ENCODE data around the gene ETS1.
A peak's percentile ranks its signal among the peaks of the same experiment; 100 is the strongest.

The ETS1 gene

DNA sequence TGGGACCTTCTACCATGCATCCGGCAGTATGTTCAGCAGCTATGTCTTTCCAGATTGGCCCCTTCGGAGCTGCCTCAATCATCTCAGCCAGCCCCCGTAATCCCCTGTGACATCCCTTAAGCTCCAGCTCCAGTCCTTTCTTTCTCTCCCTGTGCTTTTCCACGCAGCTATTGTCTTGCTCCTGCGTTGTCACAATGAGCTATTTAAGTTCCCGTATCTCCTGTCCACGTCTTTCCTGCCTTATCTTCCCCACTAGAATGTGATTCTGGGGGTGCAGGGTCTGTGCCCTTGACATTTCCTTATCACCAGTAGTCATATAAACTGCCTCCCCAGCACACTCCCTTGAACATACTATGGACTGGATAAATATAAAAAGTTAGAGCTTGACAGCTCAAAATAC is 5.1 kb upstream of the ETS1 start:
- no peak for DNase-seq

DNA sequence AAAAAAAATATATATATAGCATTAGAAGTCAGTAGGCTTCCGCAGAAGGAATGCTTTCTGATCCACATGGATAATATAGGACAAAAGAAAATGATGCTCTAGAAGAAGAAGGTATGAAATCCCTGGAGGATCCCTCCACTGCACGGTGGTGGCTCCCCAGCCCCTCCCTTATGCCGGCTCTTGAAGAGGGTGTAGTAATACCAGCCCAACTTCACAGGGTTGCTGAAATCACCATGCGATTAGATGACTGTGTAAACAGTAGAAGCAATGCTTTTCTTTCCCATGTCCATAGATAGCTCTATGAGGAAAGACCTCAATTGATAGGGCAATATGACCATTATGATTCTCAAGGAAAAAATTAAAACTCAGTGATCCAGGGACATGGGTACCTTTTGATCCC is 3.2 kb upstream of the ETS1 start:
- DNase-seq = no peak

DNA sequence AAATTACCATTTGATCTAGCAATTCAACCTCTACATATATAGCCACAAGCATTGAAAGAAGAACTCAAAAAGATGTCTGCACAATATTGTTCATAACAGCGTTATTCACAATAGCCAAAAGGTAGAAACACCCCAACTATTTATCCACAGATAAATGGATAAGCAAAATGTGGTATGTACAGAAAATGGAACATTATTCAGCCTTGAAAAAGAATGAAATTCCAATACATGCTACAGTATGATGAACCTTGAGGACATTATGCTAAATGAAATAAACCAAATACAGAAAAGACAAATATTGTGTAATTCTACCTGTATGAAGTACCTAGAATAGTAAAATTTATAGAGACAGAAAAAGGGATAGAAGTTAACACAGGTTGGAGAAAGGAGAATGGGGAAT is 2.6 kb upstream of the ETS1 start:
- no peak for DNase-seq

DNA sequence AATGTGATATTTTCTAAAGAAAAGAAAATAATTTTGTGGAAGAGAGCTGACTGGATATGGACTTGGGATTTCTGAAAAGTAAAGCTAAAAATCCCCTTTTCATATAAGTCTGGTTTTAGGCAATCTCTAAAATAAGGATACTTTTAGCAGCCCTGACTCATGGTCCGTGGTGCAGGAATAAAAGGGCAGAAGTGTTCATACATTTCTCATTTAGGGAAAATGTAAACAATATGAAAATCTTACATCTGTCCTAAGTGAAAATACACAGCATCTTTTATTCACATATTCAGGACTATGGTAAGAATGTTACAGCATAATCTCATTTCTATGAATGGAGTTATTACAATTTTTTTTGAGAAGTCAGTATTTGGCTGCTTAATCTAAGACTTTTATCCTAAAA is 735 bp upstream of the ETS1 start:
- DNase-seq = no peak

DNA sequence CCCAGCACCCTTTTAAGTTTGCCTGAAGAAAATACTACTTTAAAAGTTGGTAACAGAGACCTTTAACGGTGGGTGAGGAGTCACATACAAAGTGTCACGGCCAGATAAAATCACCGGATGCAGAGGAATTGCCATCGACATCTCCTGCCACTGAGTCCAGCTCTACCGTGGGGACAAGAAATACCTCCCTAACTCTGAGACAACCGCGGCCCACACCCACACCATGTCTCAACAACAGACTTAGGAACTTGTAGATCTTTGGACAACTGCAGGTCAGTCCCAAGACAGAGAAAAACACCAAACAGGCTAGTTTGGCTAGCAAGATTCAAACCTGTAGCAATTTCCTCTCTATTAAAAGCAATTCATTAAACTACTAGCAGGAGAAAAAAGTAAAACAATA is 669 bp downstream of the ETS1 start:
- DNase-seq = no peak

DNA sequence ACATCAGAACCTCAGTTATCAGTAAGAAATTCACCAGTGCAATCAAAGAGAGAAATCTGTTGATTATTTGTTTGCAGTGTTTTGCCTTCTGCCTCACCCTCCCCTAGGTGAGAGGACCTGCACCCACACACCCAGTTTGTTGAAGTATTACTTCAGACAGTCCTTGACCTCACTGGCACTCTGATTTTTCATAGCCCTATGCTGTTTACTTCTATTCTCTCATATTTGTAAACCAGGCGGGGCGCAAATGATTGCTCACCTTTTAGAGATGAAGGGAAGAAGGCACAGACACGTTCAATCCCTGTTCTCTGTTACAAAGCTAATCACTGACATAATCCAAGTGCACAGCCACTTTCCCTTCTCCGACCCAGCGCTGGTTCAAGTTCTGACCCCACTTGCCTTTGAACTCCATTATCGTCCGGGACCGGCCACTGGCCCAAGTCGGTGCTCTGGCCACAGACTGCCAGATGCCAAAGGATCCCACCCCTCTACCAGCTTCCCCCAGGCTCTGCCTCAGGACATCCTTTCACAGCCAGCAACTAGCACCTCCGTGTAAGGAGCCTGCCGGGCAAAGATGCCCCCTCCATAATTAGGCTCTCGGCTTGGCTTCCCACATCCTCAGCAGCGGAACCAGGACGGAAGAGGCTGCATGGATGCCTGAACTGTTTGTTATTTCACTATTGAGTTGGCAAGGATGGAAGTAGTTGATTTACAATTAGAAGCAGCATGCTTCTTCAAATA is 1.7 kb downstream of the ETS1 start:
- DNase-seq = no peak

DNA sequence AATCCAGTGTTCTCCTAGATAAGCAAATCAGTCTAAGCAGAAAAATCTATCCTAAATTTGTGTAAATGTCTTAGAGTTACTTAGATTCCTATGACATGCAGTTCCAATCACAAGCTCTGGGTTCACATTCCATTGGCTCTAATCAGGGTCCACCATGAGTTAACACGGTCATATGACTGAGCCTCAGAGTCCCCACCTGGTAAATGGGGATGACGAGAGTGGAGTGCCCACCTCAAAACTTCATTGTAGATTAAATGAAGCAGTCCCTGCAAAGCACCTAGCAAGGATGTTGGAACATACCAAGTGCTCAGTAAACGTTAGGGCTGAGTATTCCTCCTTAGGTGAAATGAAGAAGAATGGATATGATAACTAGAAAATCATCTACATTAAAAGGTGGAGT is 3.1 kb downstream of the ETS1 start:
- DNase-seq = no peak

DNA sequence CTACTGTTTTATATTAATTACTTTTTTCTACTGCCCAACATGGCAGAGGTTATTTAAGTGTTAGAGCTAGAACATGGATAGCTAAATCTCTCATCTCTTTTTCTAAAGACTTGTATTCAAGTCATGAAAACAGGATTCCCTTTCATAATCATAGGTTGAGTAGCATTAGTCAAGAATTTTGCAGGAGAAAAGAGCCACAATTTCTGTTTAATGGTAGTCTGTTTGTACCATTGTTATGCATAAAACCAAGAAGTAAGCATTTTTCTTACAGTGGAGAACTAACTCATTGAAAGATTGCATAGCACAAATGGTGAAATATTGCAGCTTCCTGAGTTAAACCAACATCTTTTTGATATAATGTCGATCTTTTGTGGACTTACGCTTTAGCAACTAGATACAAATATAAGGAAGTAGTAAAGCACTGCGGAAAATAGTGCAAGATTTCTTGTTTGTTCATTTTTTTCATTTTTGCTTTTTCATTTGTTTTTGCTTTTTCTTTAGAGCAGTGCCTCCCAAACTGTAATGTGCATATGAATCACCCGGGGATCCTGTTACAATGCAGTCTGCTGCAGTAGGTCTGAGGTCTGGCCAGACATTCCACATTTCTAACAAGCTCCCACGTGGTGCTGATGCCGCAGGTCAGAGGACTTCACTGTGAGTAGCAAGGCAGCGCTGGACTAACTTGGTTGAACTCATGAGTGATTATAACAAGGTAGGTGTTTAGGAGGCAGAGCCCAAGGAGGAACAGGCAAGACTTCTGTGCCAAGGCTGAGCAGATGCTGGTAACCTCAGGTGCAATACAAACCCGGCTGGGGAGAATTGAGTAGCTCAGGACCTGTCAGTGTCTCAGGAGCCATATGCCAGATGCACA is 4.6 kb downstream of the ETS1 start:
- no peak for DNase-seq

DNA sequence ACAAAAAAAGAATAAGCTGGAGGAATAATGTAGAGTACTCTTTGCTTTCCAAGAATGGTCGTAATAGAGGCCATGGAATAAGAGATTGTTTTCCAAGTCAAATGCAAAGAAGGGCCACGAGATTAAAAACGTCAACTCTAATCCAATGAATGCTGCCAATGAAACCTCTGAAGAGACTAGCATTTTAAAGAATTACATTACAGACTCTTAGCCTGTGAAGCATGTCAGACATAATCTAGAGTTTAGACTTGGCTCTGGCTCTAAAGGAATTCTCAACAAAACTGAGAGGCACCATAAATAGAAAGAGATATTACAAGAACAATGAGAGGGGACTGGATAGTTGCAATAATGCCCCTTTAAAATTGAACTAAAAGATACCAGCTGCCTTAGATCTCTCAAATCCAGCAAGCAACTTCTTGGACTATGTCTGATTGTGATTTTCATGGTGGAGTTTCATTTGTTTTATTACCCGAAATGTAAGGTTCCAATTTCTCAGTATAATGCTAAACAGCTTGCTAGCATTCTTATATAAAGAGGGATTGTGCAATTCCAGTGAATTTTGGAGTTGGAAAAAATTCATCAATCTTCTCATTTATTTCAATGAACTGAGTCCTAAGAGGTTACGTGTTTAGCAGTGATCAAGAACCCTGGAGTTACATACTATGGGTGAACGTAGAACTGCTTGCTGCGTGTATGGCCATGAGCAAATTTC is 5.6 kb downstream of the ETS1 start:
- DNase-seq = no peak

DNA sequence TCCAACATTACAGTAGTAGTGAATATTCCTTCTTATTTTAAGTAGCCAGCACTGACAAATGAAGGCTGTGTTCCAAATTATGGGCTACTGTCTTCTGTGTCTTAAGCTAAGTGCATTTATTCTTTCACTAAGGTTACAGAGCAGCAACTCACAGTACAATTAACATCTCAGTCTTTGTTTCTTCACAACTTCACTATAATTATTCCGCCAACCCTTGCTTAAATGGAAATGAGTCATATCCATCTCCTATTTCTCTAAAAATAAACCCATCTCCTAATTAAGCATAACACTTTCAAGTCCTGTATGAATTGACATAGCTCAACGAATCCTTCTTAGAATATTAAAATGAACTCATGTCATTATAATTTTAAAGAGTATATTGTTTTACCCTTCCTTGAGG is 6.7 kb downstream of the ETS1 start:
- no peak for DNase-seq

DNA sequence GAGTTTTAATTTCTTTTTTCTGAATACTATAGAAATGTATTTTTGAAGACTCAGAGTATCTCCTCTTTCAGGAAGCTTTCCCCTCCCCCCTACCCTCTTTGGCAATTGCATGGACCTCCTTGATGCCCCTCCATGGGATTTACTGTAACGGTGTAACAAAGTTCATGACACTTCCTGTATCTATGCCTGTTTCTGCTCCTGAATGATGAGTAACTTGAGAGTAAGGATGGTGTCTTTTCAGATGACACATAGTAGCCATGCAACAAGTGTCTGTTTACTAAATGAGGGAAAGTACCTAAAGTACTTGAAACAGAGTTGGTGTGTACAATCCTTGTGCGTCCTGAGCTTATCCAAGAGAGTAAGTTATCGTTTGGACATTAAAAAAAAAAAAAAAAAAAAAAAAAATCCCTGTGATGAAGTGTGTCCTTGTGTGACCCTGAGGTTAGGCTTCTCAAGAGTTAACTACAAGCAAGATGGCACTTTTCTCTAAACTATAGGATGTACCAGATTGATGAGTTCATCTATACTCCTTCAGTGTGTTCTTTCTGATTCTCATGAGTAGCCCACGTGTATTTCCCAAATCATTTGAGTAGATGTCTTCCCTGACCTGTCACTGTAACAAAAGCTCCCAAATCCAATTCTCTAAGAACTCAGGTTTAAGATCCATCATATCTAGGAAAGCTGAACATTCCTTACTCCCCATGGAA is 7.4 kb downstream of the ETS1 start:
- no peak for DNase-seq

DNA sequence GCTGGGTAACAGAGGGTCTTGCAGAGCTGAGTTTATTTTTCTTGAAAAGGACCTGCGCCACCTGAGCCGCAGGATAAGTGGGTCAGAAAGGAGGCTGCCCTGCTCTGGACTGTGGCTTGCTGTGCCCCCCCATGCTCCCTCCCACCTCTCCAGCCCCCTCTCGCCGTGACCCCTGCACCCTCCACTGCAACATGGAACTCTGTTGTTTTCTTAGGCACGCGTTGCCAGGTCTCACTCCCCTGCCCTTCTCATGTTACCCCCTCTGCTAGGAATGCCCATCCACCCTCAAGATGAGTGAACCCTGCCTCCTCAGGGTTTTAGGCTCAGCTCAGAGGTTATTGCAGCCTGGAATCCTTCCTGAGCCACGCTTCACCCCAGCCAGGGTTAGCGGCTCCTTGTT is 10.8 kb downstream of the ETS1 start:
- no peak for DNase-seq

DNA sequence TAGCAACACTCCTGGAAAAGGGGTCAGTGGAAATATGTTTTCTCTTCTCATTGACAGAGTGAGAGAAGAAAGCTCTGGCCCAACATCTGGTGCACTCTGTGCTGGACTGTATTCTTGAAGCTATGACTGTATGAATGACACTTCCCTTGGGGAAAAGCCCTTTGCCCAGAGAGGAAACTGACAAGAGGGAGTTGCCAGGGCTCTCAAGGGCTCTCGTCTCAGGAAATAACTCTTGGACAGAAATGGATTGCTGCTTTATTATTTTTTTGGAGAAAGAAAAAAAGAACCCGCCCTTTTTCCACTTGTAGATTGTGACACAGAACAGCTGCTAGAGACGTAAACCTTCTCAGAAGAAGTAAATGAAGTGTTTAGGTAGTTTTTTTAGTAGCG is 11.4 kb downstream of the ETS1 start:
- DNase-seq = peak; percentile 29

DNA sequence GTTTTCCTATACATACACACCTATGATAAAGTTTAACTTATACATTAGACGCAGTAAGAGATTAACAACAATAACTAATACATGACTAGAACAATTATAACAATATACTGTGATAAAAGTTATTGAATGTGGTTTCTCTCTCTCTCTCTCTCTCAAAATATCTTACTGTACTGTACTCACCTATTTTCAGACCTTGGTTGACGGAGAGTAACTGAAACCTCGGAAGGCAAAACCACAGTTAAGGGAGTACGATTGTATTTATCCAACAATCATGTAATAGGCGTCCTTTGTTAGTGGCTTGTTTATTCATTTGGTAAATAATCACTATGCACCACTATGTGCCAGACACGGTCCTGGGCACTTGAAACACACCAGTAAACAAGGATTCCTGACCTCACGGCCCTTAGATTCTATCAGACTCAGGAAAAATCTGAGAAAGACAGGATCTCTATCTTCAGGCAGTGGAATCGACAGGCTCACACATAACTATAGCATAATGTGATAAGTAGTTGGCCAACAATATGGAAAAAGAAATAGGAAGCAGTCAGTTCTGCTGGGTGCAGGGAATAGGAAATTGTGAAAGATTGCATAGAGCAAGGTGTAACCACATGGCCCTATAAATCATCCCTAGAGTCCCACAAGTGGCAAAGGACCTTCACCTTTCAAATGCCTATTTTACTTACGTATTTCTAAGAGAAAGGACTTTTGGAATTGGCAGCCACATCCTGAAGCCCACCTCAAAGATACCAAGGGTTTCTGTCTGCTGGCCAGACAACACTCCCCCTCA is 12.0 kb downstream of the ETS1 start:
- DNase-seq = no peak

DNA sequence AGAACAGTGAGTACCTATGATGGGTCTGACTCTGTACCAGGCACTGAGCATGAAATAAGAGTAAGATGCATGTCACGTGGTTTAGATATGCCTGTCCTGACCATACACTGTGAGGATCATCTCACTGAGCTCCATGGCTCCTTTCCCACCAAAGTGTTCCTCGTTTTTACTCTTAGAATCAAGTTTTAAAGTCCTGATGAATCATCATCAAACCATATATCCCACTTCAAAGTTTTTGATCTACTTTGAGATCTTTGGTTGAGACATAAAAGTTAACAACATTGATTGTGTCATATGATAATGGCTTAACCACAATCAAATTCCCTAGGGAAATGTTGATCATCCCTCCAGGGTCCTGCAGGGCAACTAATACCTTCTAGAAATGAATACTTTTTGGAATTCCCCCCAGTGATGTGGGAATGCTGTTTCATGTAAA is 12.8 kb downstream of the ETS1 start:
- no peak for DNase-seq

DNA sequence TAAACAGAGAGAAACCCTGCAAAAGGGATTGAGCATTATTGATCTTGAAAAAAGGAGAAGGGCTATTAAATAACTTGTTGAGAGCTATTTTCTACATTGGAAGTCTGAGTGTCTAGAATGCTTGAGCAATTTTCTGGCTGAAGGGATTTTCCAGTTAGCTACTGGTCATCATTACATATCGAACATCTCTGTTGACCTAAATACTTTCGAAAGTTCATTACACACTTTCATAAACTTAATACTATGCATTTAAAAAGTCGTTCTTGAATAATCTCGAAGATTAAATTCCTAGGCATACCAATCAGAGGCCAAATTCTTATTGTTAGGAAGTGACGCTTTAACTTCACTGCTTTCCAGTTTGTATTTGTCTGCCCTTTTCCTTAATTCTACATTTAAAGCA is 13.7 kb downstream of the ETS1 start:
- no peak for DNase-seq

DNA sequence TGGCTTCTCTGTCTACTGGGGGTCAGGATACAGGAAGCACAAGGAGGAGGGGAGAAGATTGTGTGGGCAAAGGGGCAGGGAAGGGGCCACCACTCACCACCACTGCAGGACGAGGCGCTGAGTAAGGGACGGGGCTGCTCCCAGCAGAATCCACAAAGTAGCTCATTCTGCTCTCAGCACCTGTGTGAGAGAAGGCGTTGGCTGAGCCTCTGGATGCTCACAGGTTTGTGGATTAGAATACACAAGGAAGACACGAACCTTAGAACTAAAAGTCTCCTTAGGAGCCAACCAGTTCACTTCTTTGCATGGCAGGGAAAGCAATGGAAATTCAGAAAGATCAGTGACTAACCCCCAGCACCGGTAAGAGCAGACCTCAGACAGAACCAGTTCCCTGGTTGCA is 14.4 kb downstream of the ETS1 start:
- DNase-seq = no peak

DNA sequence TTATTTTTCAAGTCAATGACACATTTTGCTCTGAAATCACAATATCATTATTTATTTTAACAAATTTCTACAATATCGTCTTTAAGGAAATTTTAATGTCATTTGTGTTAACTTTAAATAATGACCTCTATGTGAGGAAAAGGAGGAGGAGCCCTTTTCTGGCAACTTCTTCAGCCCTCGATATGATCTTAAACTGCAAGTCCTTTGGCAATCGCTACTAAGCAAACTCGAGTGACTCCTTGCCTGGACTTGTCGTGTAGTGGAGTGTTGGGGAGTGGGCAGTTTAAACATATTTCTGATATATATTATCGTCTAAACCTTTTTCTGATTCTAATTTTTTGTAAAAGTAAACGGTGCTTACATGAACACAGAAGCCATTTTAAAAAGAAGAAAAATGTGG is 16.7 kb downstream of the ETS1 start:
- no peak for DNase-seq

DNA sequence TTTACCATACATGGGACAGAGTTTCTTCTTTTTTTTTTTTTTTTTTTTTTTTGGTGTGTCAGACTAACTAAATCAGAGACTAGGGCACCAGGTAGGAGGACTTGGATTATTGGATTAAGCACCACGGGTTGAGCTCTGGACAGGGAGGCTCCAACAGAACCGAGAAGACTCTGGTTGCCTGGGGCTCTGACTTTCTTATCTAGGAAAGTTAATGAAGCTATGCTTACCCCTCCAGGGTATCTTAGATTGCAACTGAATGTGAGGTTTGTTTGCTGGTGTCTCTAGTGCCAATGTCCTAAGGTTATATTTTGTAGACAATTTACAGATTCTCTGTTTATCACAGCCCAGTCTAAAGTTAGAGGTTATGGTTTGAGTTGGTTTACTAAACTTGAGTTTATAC is 18.1 kb downstream of the ETS1 start:
- DNase-seq = no peak

DNA sequence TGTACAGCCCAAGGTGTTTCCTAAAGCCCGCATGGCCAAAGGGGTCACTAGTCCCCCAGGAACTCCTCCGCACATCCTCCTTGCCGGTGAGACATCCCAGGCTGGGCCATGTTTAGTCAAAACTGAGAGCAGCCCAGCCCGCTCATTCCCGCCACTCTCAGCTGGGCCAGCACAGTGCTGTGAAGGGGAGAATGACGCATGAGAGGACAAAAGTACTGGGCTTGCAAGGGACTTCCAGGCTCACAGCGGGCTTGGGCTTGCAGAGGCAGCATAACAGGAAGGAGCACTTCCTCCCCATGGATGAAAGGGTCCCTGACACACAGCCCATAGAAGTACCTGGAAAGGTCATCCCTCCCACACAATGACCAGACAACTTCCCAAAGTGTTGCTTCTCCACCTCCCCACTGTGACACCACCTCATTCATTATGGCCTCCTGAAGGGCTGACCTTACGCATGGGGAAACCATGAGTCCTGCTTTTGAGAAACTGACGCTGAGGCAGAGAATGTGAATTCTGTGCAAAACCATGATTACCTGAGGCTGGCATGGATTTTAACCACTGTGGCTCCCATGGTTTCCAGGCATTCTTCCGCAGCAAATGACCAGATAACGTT is 19.1 kb downstream of the ETS1 start:
- no peak for DNase-seq

DNA sequence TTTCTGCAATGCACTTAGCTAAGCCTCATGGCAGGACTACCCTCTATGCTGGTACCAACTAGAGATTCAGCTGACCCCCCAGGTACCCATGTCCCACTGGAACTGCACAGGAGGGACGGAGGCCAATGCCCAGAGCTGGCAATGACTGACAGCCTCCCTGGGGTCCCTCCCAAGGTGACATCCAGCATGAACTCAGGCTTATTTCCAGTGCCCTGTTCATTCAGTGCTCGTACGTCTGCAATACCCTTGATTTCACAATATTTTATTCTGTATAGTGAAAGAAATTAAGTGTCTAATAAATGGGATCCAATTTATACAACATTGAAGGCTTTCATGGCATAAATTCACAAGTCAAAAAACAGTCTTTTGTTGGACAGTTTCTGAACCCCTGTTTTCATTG is 20.2 kb downstream of the ETS1 start:
- no peak for DNase-seq

DNA sequence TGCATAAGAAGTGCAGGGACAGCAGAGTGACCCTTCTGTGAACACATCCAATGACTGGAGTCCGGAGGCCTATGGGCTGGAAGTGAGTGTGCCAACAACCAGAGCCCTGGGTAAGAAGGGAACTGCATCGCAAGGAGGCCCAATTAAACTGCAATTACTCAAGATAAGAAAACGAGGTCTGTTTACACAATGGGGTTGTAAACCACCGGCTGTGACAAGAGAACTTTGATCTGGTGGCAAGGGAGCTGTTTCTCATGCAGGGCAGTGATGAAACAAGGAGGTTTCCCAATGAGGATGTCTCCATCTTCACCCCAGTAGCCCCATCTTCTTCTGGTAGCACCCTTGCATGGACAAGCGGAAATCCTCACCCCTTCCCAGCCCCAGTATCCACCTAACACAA is 21.5 kb downstream of the ETS1 start:
- no peak for DNase-seq

All from NCI-H1092 treated with DMSO at 0.1 percent for 48 hours (cell line).